GM19372 (cell line): ENCODE results near the gene SMIM45.
A peak's percentile ranks its signal among the peaks of the same experiment; 100 is the strongest.
"Not testable (repeated sequence)": the region's sequence is repeated elsewhere in the genome, so short reads cannot be mapped to it uniquely, and the experiment has no call there.

Source experiments
- ATAC-seq: cut with Tn5 transposase; IDR thresholded peaks from one replicate; pipeline ENCODE4 v1.9.1; 2021; ENCODE audit warnings: mild to moderate bottlenecking, low read depth, moderate library complexity; ENCODE audit not compliant: unreplicated experiment

Gene SMIM45

GRCh38 chr22:41933411-41934177, 18.4 kb upstream of the SMIM45 start:
- ATAC-seq = no peak

DNA sequence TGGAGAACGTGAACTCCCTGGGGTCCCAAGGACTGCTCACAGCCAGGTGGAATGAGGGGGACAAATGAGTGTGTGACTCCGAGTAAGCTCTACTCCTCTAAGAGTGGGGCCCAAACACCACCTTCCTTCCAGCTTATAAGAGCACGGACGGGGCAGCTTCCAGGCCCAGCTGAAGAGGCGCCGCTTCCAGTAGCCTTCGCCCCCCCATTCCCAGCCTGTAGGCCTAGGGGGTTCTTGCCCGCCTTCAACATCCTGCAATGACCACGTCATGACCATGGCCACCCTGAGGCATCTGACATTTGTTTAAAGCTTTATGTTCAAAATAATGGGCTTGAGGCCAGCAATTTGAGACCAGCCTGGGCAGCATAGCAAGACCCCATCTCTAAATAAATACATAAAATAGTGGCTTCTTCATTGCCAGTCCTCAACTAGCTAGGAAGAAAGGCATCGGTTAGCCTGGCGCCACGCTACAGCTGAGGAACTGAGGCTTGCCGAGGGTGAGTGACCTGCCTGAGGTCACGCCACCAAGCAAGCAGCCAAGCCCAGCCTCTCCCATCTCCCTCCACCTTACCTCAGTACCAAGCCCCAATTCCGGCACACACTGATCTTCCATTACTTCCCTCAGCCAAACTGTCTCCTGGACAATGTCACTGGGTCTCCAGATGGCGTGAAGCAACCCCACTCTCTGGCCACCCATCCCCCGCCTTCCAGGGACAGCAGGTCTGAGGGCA, 17.5 kb upstream of the SMIM45 start:
- ATAC-seq = no peak

DNA sequence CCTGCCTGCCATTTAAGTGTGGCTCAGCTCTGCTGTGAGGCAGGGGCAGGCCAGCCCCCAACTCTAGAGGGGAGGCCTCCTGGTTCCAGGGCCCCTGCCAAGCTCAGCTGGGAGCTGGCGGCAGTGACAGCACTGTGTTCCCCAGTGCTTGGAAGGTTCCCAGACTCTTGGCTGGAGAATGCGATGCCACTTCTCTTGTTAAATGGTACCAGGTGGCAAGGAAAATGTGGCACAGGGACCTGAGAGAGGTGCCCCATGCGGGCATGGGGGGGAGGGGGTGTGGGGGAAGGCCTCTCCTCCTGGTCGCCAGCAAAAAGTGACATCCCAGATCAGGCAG, 17.0 kb upstream of the SMIM45 start:
- no peak for ATAC-seq

DNA sequence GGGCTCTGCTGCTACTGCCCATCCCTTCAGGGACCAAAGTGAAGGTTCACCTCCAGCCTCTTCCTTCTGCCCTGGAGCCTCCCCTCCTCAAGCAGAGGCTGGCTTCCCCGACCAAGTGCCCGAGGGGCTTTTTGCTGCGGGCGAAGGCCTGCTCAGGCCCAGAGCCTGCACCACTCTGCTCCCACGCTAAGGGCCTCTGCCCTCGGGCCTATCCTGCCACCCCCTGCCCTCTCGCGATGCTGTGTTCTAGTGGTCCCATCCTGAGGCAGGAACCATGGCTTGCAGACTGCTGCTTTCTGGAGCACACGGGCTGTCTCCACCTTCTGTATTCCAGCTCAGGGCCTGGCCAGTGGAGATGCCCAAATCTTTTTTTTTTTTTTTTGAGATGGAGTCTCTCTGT, 16.4 kb upstream of the SMIM45 start:
- ATAC-seq = no peak

DNA sequence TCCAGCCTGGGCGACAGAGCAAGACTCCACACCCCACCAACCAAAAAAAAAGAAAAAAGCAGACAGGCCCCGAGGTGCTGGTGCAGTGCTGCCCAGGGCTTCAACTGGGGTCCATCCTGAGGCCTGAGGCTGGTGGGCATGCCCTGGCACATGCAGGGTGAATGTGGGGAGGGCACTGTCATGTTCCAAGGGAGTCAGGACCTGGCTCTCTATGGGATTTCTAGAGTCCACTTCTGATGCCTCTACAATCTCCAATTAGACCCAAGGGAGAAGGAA, 15.1 kb upstream of the SMIM45 start:
- ATAC-seq = no peak

- ATAC-seq = peak; percentile 62
Measured at GRCh38 chr22:41939981-41940831, 11.7 kb upstream of the SMIM45 start.

DNA sequence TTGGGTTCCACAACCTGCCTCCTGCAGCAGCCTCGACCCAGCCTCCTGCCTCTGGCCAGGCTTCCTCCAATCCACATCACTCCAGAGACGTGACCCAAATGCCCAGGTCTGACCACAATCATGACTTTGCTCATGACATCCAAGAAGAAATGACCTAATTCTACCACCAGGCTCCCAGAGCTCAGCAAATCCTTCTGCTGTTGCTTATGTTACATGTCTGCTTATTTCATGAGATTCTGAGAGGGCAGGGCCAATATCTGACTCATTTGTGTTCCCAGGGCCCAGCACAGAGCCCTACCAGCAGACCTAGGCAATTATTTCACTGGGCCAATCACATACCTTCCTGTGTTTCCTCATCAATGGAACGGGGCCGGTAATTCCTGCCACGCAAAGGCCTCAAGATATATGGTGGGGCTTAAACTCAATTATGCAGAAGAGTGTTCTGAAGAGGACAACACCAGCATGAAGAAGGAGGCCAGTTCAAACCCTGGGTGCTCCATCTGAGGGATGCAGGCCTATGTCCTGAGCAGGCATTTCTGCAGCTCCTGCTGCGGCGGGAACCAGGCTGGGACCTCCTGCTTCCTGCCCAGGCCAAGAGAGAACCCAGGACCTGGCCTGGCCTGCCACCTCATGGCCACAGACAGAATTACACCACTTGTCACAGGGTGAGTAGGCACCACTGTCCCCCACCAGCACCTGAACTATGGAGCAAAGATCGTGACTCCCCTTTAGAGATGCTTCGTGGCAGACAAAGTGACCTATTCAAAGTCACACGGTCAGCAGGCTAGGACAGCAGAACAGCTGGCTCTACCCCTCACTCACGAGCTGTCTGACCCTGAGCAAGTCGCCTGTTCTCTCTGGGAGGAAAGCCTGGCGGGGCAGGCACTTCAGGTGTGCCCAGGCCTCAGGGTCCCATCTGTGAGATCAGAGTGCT, 10.9 kb upstream of the SMIM45 start:
- no peak for ATAC-seq

DNA sequence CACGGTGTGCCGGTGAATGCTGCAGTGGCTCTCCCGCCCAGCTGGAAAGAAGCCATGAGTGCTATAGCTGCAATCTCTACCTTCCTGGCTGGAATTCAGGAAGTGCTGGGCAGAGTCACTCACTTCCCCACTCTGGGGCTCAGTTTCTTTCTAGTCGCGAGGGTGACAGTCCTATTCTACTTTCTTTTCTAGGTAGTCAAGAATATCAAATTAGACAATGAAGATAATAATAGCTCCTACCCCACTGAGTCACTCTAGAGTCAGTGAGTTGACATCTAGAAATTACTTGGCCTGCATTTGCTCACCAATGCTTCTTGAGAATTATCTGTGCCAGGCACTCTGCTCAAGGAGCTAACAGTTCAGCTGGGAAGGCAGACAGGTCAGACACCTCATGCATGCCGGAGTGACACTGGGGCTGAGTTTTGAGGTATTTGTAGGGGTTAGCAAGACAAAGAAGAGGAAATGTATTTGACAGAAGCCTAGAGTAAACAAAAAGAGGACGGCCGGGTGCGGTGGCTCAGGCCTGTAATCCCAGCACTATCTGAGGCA, 8.2 kb upstream of the SMIM45 start:
- ATAC-seq = no peak

DNA sequence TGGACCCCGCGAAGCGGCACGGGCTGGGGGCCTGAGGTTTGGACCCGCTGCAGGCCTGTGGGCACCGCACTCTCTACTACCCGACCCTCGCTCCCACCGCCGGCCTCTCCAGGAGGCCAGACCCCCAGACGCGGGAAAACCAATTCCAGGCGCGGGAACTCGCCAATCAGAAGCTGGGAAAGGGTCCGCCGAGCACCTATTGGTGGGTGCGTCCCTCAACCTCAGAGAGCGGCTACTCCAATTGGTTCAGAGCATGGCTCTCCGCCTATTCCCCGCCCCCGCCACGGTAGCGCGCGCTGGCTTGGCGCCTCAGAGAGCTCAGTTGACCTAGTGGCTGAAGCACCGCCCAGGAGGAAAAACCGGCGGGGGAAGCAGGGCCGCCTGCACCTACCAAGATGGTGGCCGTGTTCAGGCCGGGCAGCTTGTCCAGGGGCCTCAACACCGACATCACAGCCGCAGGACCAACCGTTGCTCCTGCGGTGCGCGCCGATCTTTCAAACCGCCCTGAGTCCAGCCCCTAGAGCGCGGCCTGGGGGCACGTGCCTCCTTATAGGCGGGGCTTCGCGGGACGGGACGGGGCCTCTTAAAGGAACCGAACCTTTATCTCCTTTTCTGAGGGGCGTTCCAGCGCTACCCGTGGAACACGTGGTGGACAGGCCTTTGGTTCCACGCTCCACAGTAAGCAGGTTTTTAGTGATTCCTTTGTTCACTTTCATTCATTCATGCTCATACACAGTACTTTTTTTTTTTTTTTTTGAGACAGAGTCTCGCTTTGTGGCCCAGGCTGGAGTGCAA, 5.1 kb upstream of the SMIM45 start, which contains the start of gene CENPM:
Gene CENPM (minus strand): TSS at position 524 of the 795 bp plus-strand sequence. CDS start 76 bp downstream, at position 448.
- ATAC-seq = peak; percentile 86

- no peak for ATAC-seq
Measured at GRCh38 chr22:41947424-41948080, 4.4 kb upstream of the SMIM45 start.

- ATAC-seq = no peak
Measured at GRCh38 chr22:41948142-41948541, 3.8 kb upstream of the SMIM45 start.

GRCh38 chr22:41948928-41949296, 3.0 kb upstream of the SMIM45 start:
- not testable (repeated sequence) for ATAC-seq

DNA sequence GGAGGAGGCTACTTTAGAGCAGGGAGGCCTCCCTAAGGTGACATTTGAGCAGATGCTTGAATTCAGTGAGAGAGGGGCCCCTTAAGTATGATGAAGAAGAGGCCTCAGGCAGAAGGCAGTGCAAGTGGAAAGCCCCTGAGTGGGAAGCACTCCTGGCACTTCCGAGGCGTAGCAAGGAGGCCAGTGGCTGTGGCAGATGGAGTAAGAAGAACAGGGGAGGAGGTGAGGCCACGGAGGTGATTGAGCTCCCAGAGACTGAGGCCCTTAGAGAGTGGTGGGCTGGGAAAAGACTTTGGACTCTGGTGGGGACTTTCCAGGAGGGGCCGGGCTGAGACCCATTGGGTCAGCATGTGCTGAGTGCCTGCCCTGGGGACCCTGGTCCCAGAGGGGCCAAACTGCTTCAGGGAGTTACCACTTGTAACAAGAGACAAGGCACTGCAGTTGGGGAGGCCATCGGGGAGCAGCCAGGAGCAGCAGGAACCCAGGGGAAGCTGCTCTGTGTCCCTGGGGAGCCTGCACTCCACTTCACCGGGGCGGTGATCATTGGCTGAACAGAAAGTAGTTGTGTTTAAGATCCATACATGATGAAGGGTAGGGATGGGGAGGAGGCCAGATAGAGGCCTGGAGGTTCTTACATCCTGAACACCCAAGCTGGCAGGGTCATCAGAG, 2.5 kb upstream of the SMIM45 start:
- no peak for ATAC-seq

DNA sequence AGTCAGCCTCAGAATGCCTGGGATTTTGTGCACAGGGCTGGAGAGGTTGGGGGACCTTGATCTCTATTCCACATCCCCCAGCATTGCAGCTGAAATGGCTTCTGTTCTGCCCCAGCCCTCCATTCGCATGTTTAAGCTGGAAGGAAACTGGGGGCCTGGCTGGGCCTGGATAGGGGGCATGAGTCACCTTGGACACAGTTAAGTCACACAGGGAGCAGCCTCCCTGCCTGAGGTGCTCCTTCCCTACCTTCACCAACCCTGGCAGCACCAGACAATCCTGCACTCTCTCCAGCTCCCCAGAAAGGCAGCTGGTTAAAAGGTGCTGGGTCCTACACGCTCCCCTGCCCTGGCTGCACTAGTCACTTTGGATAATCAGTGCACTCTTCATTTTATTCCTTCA, 763 bp downstream of the SMIM45 start:
- ATAC-seq = no peak

DNA sequence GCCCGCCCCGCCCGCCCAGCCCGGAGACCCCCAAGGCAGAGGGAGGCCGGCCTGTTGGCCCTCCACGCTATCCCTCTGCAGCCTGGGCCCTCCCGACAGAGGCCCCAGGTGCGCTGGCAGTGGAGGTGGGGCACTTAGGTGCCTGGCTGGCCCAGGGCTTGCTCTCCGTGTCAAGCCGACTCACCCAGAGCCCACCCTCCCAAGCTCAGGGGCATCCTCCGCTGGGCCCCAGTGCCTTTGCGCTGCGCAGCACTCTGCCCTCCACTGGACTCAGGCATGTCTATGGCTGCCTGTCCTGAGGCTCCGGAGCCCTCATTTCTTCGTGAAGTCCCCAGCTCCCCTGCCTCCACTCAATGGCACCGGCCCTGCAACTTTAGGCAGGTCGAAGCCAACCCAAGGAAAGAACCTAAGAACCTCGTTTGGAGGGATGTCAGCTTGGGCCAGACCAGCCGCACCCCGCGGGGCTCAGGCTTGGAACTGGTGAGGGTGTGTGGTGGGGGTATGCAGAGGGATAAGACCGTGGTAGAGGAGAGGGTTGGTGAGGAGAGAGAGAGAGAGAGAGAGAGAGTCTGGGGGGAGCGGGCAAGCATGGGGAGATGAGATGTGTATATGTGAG, 6.1 kb downstream of the SMIM45 start:
- no peak for ATAC-seq

GRCh38 chr22:41963453-41964111, 11.6 kb downstream of the SMIM45 start:
- ATAC-seq = no peak

DNA sequence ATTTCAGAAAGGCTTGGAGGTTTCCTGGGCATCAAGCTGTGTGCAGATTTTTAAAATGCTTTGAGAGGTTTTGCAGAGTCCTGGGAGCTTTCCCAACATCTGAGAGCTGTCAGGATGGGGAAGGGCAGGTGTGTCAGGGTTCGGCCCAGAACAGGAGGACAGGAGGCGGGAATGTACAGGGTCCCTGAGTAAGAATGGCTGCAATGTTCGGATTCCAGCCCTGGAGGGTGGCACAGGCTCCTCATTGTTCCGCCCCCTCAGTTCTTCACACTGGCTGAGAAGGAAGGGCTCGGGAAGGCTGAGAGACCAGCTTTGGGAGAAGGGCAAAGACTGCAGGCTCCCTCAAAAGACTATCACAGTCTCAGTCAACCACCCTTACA, 12.2 kb downstream of the SMIM45 start:
- no peak for ATAC-seq
